ENCODE measurements around the gene IL1R1. TPM values are rescaled to one million over a fixed set of nuclear protein-coding genes. Genes with fewer than 3 reads are reported as not detected.

The IL1R1 gene
- polyA plus RNA-seq, 3 donors, result 1.8 to 2.7 (median 2.6) TPM

DNA sequence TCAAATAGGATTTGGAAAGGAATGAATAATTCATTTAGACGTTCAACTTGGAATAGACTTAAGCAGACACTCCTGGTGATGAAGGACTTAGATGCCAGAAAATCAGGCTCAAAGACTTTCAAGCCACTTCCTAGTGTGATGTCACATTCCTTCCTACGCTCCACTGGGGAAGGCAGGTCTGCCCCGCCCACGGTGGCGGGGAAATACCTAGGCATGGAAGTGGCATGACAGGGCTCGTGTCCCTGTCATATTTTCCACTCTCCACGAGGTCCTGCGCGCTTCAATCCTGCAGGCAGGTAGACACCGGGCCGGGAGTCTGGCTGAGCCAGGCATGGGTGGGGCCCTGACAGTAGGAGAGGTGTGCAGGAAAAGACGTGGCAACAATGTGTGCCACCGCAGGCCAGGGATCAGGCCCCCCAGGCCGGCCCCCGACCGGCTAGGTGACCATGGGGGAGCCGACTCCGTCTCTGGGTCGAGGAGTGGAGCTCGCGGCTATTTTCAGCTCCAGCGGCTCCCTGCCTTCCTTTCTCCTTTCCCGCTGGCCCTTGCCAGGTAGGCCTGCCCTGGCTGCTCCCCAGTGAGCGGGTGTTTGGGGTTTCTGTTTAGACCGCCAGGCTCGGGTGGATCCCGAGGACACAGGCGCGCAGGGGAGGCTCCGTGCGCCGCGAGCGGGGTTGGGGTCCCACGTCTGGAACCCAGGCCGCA, 44.4 kb downstream of the IL1R1 start, which contains the start of gene IL1RL2:
TSS of gene IL1RL2 (plus strand) at position 233 of the 705 bp plus-strand sequence. CDS start 845 bp downstream, outside the sequence.
- Histone ChIP-seq H3K4me1 (ENCODE audit: control insufficient read depth in 1 of 2, insufficient read depth in 2 of 2, low read length in 2 of 2) (peaks cover 10 to 13% of the 10 kb centered on the region in 2 donors), H3K9me3 (replicated peaks in 1 of 2; ENCODE audit: control insufficient read depth in 1 of 2, insufficient read depth in 1 of 2, low read length in 2 of 2) (no peaks in the 10 kb centered on the region), H3K79me2 (ENCODE audit: insufficient read depth, low read length) (no peaks in the 10 kb centered on the region), H3K4me3 (replicated peaks in 1 of 3; ENCODE audit: low read depth in 2 of 3, low read length in 3 of 3) (peak within 1 kb of the TSS in 2 of 3 experiments; percentile 36 to 63), H3K9ac (ENCODE audit: insufficient read depth, low read length, poor library complexity, severe bottlenecking) (peak within 1 kb of the TSS; percentile 61), H3K27me3 (ENCODE audit: control insufficient read depth in 2 of 2, insufficient read depth in 2 of 2, low read length in 2 of 2) (peaks cover 3 to 18% of the 10 kb centered on the region in 2 donors), H3K36me3 (replicated peaks in 1 of 2; ENCODE audit: control insufficient read depth in 1 of 2, insufficient read depth in 2 of 2, low read length in 2 of 2) (no peaks in the 10 kb centered on the region), H4K20me1 (ENCODE audit: insufficient read depth, low read length) (no peaks in the 10 kb centered on the region), H3K4me2 (replicated peaks; ENCODE audit: extremely low read depth, low read length, poor library complexity, severe bottlenecking) (peak within 1 kb of the TSS; percentile 77), H3K27ac (ENCODE audit: low read depth in 1 of 2, low read length in 2 of 2) (no peak within 1 kb of the TSS), H2AFZ (ENCODE audit: insufficient read depth, low read depth, low read length, poor library complexity, severe bottlenecking) (peak within 1 kb of the TSS; percentile 94)
- Mint-ChIP-seq H3K27me3 (ENCODE audit: low read depth in 3 of 3) (peaks cover 16 to 28% (median 17%) of the 10 kb centered on the region in 3 donors), H3K36me3 (peaks cover 2% of the 10 kb centered on the region in 2 donors), H3K4me1 (peaks cover 7% of the 10 kb centered on the region), H3K4me3 (peak within 1 kb of the TSS; percentile 82 to 95), H3K9me3 (peaks cover 0 to 10% (median 2%) of the 10 kb centered on the region in 7 donors), H3K27ac (peak within 1 kb of the TSS in 6 of 7 donors; percentile 80 to 94 (median 90))
- DNase-seq, result no peak
- intact Hi-C loops (cut with micrococcal nuclease), result loop anchor here in 1 of 2 donors (5.0 kb wide), 1 partner anchor 55 kb away; no protein-coding TSS in a partner anchor
- WGBS (ENCODE audit: insufficient coverage), result 78% methylated on average over 35 of the region's 36 CpGs
- TF ChIP-seq, protein P1, sequence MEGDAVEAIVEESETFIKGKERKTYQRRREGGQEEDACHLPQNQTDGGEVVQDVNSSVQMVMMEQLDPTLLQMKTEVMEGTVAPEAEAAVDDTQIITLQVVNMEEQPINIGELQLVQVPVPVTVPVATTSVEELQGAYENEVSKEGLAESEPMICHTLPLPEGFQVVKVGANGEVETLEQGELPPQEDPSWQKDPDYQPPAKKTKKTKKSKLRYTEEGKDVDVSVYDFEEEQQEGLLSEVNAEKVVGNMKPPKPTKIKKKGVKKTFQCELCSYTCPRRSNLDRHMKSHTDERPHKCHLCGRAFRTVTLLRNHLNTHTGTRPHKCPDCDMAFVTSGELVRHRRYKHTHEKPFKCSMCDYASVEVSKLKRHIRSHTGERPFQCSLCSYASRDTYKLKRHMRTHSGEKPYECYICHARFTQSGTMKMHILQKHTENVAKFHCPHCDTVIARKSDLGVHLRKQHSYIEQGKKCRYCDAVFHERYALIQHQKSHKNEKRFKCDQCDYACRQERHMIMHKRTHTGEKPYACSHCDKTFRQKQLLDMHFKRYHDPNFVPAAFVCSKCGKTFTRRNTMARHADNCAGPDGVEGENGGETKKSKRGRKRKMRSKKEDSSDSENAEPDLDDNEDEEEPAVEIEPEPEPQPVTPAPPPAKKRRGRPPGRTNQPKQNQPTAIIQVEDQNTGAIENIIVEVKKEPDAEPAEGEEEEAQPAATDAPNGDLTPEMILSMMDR (IDR thresholded peaks at IDR 0.05), result no peak

DNA sequence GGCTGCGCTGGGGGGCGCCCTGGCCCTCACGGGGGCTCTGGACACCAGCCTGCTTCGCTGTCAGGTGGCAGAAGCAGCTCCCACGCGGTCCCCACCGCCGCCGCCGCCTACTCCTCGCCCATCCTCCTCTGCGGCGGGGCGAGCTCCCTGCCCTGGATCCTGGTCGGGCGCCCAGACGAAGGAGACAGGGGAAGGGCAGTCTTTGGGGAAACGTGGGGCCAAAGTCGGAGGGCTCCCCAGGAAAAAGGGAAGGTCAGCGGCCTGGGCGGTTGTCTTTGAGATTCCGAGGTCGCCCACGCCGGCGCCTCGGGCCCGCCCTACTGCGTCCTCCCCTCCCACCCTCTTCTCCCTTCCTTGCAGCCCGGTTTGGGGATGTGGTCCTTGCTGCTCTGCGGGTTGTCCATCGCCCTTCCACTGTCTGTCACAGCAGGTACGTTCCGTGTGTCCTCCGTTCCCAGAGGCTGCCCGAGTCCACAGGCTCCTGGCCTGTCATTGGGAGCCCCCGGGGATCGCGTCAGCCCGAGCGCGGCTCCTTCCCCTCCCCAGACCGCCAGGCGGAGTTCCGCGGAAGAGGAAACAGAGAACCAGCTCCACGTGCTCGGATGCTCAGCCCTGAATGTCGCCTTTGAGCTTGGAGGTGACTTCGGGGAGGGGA, 45.1 kb downstream of the IL1R1 start:
- H3K4me1 ChIP-seq (ENCODE audit: control insufficient read depth in 1 of 2, insufficient read depth in 2 of 2, low read length in 2 of 2), result peaks cover 10 to 13% of the 10 kb centered on the region in 2 donors
- H3K4me2 ChIP-seq (replicated peaks; ENCODE audit: extremely low read depth, low read length, poor library complexity, severe bottlenecking), result peak overlapping the region; percentile 77
- TF ChIP-seq, protein P1 (IDR thresholded peaks at IDR 0.05), result peak; percentile 37
- Mint-ChIP-seq H3K4me3 (peak overlapping the region; percentile 82 to 95), H3K27ac (peak overlapping the region in 6 of 7 donors; percentile 80 to 94 (median 90)), H3K27me3 (ENCODE audit: low read depth in 3 of 3) (peaks cover 15 to 31% (median 17%) of the 10 kb centered on the region in 3 donors), H3K4me1 (peaks cover 7% of the 10 kb centered on the region), H3K36me3 (peaks cover 2% of the 10 kb centered on the region in 2 donors), H3K9me3 (peaks cover 0 to 10% (median 2%) of the 10 kb centered on the region in 7 donors)
- no peaks in the 10 kb centered on the region for H4K20me1 ChIP-seq (ENCODE audit: insufficient read depth, low read length)
- peak; percentile 68 to 79 (median 71) for DNase-seq
- H3K4me3 ChIP-seq (replicated peaks in 1 of 3; ENCODE audit: low read depth in 2 of 3, low read length in 3 of 3), result peak overlapping the region in 2 of 3 experiments; percentile 36 to 63
- WGBS (ENCODE audit: insufficient coverage), result 5% methylated on average over 47 of the region's 50 CpGs
- H3K79me2 ChIP-seq (ENCODE audit: insufficient read depth, low read length), result no peaks in the 10 kb centered on the region
- peak overlapping the region; percentile 94 for H2AFZ ChIP-seq (ENCODE audit: insufficient read depth, low read depth, low read length, poor library complexity, severe bottlenecking)
- intact Hi-C loops (cut with micrococcal nuclease), result loop anchor here in 1 of 2 donors (5.0 kb wide), 1 partner anchor 55 kb away; no protein-coding TSS in a partner anchor
- H3K27me3 ChIP-seq (ENCODE audit: control insufficient read depth in 2 of 2, insufficient read depth in 2 of 2, low read length in 2 of 2), result peaks cover 3 to 18% of the 10 kb centered on the region in 2 donors
- no peak overlapping the region for H3K27ac ChIP-seq (ENCODE audit: low read depth in 1 of 2, low read length in 2 of 2)
- peak overlapping the region; percentile 61 for H3K9ac ChIP-seq (ENCODE audit: insufficient read depth, low read length, poor library complexity, severe bottlenecking)
- H3K36me3 ChIP-seq (replicated peaks in 1 of 2; ENCODE audit: control insufficient read depth in 1 of 2, insufficient read depth in 2 of 2, low read length in 2 of 2), result no peaks in the 10 kb centered on the region
- no peaks in the 10 kb centered on the region for H3K9me3 ChIP-seq (replicated peaks in 1 of 2; ENCODE audit: control insufficient read depth in 1 of 2, insufficient read depth in 1 of 2, low read length in 2 of 2)

Measured in CD14-positive monocyte (primary cell).